ENCODE measurements around the gene RIPPLY3.

RIPPLY3 gene

GRCh38 chr21:37059181-37059580 lies 52.7 kb downstream of the RIPPLY3 start:
- no peak for DNase-seq (ENCODE audit: low read depth in 2 of 3, low spot score in 1 of 3)

DNA sequence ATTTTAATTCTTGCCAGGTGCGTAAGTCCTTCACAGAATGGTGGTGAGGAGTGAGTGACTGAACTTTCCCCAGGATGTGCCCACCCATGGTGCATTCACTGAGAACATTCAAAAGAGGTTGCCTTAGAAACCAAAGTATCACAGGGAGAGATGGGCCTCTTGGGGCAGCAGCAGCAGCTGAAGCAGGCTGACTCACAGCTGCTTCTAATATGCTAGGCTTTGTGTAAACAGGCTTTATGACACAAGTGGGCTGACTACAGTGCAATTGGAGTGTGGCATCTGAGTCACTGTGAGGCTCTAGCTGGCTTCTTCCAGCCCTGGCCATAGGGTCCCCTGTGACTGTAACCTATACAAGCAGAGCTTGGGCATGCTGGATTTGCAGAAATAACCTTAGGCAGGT lies 53.8 kb downstream of the RIPPLY3 start:
- no peak for DNase-seq (ENCODE audit: low read depth in 2 of 3, low spot score in 1 of 3)

DNA sequence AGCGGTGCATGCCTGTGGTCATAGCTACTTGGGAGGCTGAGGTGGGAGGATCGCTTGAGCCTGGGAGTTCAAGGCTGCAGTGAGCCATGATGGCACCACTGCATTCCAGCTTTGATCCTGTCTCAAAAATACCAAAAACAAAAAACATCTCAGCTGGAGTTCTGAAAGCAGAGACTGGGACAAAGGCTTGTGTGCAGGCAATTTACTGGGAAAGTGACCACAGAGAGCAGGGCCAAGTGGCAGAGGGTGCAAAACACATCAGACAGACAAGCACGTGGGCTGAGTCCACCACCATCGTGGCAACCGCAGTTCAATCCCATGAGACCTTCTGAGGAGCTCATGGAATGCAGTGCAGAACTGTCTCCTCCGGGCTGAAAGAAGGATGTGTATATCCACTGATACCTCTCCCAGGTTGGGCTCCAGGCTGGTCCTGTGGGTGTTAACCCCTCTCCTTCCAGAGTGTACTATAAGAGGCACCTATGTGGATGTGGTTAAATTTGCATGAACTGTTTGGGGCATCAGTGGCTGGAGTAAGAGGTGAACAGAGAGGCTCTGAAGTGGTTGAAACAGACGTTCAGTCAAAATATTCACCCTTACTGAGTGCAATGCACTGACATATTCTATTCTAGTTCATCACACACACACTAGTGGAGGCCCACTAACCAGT lies 55.6 kb downstream of the RIPPLY3 start:
- DNase-seq (ENCODE audit: low read depth in 2 of 3, low spot score in 1 of 3) = no peak

GRCh38 chr21:37062593-37062935 lies 56.1 kb downstream of the RIPPLY3 start:
- no peak for DNase-seq (ENCODE audit: low read depth in 2 of 3, low spot score in 1 of 3)

DNA sequence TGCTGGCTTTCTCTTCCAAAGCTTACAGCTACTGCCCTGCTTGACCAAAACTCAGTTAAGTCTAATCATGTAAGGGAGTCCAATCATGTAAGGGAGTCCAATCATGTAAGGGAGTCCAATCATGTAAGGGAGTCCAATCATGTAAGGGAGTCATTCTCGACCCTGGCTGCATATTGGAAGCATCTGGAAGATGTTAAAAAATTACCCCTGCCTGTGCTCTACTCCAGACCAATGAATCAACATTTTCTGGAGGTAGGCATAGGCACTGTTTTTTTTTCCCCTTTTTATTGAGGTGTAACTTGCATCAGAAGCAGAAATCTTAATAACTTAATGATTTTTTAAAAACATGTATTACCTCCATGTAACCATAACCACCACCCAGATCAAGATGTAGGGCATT lies 56.9 kb downstream of the RIPPLY3 start:
- DNase-seq (ENCODE audit: low read depth in 2 of 3, low spot score in 1 of 3) = no peak

GRCh38 chr21:37064841-37065240 lies 58.3 kb downstream of the RIPPLY3 start:
- DNase-seq (ENCODE audit: low read depth in 2 of 3, low spot score in 1 of 3) = no peak

DNA sequence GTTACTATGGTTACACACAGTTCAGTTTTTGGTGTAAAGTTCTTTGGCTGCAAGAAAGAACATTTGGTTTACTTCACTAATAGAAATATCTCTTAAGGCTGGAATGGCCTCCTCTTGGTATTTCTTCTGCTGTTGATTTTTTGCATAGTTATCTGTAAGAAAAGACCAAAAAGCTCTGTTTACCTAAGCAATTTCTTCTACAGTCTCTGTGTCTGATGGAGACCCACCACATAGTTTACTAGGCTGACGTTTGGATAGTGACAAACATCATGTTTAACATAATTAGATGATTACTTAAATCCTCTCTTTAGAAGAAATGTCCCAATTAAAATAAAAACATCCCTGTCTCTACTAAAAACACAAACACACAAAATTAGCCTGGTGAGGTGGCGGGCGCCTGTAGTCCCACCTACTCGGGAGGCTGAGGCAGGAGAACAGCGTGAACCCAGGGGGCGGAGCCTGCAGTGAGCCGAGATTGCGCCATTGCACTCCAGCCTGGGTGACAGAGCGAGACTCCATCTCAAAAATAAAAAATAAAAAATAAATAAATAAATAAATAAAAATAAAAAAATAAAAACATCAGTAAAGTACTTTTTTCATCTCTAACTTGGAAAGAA lies 59.2 kb downstream of the RIPPLY3 start:
- no peak for DNase-seq (ENCODE audit: low read depth in 2 of 3, low spot score in 1 of 3)
